Prostate gland (tissue), 2 donors: ENCODE results near the gene KCTD6.

ENCODE experiments used
- POLR2A ChIP-seq: fragments of 450-650 bp; IDR thresholded peaks from one replicate; pipeline ENCODE4 v1.6.1; 2016; ENCODE audit warnings: antibody characterized with exemption, mild to moderate bottlenecking
- TF ChIP-seq, protein P1 (sequence below), 4 experiments: fragments of 200-600 bp in 2 of 4; fragments of 450-650 bp in 2 of 4; sonication (generic) in 2 of 4; IDR thresholded peaks; 1 replicate in 3 of 4; 2 replicates in 1 of 4; pipeline ENCODE4 v1.5.1; 2016 to 2019; ENCODE audit warnings: antibody characterized with exemption in 4 of 4, mild to moderate bottlenecking in 2 of 4, moderate library complexity in 2 of 4

DNA sequence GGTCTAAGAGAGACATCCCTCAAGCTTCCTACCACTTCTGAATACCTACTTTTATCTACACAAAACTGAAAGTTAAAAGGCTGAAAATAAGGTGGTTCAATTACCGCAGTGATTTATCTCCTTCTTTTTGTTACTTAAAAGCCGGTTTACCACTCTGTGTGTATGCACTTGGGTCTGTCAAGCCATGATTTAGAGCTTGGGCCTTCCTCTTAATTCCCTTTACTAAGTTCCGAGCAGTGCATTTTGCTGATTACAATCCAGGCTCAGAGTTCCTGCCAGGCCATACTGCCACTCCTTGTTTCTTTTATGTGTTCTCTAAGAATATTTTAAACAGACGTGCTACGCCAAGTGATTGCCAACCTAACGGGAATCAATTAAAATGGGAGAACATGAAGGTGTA, 16.5 kb downstream of the KCTD6 start:
- TF ChIP-seq POLR2A: no peak
- TF ChIP-seq, protein P1, sequence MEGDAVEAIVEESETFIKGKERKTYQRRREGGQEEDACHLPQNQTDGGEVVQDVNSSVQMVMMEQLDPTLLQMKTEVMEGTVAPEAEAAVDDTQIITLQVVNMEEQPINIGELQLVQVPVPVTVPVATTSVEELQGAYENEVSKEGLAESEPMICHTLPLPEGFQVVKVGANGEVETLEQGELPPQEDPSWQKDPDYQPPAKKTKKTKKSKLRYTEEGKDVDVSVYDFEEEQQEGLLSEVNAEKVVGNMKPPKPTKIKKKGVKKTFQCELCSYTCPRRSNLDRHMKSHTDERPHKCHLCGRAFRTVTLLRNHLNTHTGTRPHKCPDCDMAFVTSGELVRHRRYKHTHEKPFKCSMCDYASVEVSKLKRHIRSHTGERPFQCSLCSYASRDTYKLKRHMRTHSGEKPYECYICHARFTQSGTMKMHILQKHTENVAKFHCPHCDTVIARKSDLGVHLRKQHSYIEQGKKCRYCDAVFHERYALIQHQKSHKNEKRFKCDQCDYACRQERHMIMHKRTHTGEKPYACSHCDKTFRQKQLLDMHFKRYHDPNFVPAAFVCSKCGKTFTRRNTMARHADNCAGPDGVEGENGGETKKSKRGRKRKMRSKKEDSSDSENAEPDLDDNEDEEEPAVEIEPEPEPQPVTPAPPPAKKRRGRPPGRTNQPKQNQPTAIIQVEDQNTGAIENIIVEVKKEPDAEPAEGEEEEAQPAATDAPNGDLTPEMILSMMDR (IDR thresholded peaks at IDR 0.05): no peak
